ENCODE data around the gene SPATS2L. TPM values are rescaled to one million over a fixed set of nuclear protein-coding genes. Genes with fewer than 3 reads are reported as not detected.

The SPATS2L gene
- total RNA-seq, 1 experiment from 2014 or later, result 47.3 TPM

DNA sequence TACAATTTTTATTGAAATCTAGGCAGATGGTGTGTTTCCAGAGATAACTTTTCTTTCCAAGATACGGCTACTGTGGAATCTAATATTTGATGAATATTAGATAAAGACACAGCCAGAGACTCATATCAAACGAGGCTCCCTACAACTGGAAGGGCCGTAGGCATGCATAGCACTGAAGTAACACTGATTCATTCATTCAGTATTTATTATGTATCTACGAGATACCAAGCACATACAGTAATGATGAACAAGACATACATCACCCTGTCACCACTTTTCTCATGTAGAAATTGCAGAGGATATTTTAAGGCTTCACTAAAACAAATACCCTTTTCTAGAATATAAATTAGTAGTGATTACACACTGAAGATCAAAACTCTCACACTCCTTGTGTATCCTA lies 128.9 kb downstream of the SPATS2L start:
- no peak overlapping the region for H3K4me3 Mint-ChIP-seq
- Histone ChIP-seq H3K4me2 (ENCODE audit: insufficient read depth, insufficient read length, low read length) (no peak overlapping the region), H3K23me2 (ENCODE audit: insufficient read length, low read depth, low read length, poor library complexity, severe bottlenecking) (no peaks in the 10 kb centered on the region), H3K79me1 (ENCODE audit: insufficient read depth, low read depth, low read length, poor library complexity, severe bottlenecking) (no peaks in the 10 kb centered on the region), H3K9me3 (ENCODE audit: control insufficient read depth, low read depth, low read length) (no peaks in the 10 kb centered on the region), H2BK120ac (ENCODE audit: low read depth, low read length, poor library complexity, severe bottlenecking) (no peak overlapping the region), H2AFZ (ENCODE audit: low read length) (no peak overlapping the region), H3K14ac (ENCODE audit: insufficient read depth, low read length) (no peak overlapping the region), H2BK12ac (ENCODE audit: insufficient read length, low read depth, low read length) (no peak overlapping the region), H3K9ac (ENCODE audit: extremely low read depth, insufficient read length, low read length) (no peak overlapping the region), H4K8ac (replicated peaks; ENCODE audit: insufficient read length, low read depth, low read length) (no peak overlapping the region), H2BK5ac (ENCODE audit: insufficient read length, low read length) (no peak overlapping the region), H3T11ph (ENCODE audit: low read length) (no peak overlapping the region), H3K4me1 (ENCODE audit: insufficient read depth, low read length) (no peaks in the 10 kb centered on the region), H4K91ac (ENCODE audit: insufficient read length, low read depth, low read length) (no peak overlapping the region), H3K27me3 (ENCODE audit: insufficient read depth, low read length) (no peaks in the 10 kb centered on the region), H3K4ac (ENCODE audit: low read depth, low read length) (no peak overlapping the region), H3K18ac (ENCODE audit: insufficient read length, low read depth, low read length) (no peak overlapping the region), H3K23ac (ENCODE audit: insufficient read length, low read depth, low read length) (no peak overlapping the region), H3K79me2 (ENCODE audit: insufficient read depth, low read length) (no peaks in the 10 kb centered on the region), H2BK15ac (ENCODE audit: low read depth, low read length) (no peak overlapping the region), H2BK20ac (ENCODE audit: low read depth, low read length, poor library complexity, severe bottlenecking) (no peak overlapping the region), H4K20me1 (ENCODE audit: control insufficient read depth, insufficient read depth, insufficient read length) (no peaks in the 10 kb centered on the region), H3K27ac (ENCODE audit: insufficient read length, low read depth, low read length) (no peak overlapping the region), H2AK5ac (ENCODE audit: insufficient read length, low read length) (no peak overlapping the region), H3K56ac (ENCODE audit: insufficient read length, low read depth, low read length) (no peak overlapping the region), H4K5ac (ENCODE audit: insufficient read length, low read depth, low read length) (no peak overlapping the region)
- TF ChIP-seq, protein P1, sequence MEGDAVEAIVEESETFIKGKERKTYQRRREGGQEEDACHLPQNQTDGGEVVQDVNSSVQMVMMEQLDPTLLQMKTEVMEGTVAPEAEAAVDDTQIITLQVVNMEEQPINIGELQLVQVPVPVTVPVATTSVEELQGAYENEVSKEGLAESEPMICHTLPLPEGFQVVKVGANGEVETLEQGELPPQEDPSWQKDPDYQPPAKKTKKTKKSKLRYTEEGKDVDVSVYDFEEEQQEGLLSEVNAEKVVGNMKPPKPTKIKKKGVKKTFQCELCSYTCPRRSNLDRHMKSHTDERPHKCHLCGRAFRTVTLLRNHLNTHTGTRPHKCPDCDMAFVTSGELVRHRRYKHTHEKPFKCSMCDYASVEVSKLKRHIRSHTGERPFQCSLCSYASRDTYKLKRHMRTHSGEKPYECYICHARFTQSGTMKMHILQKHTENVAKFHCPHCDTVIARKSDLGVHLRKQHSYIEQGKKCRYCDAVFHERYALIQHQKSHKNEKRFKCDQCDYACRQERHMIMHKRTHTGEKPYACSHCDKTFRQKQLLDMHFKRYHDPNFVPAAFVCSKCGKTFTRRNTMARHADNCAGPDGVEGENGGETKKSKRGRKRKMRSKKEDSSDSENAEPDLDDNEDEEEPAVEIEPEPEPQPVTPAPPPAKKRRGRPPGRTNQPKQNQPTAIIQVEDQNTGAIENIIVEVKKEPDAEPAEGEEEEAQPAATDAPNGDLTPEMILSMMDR (conservative IDR thresholded peaks at IDR 0.05), result no peak
- peaks cover 9 to 26% (median 16%) of the 10 kb centered on the region in 3 experiments; a peak in 5 of 7 replicates for H3K36me3 Mint-ChIP-seq (ENCODE audit: insufficient read depth in 1 of 3, low read depth in 3 of 3)
- no peak overlapping the region for H3K27ac Mint-ChIP-seq
- no peaks in the 10 kb centered on the region for H3K27me3 Mint-ChIP-seq (ENCODE audit: low read depth)
- H3K4me1 Mint-ChIP-seq, result peaks cover 3 to 5% of the 10 kb centered on the region in 2 experiments; a peak in 3 of 4 replicates
- DNase-seq, result no peak
- no CpG with 5 or more reads among the region's 4 CpGs for WGBS (ENCODE audit: extremely low coverage, insufficient read length, low lambda C conversion rate)
- no peaks in the 10 kb centered on the region for H3K9me3 Mint-ChIP-seq
